PC-3 (cell line): ENCODE measurements around the gene GLB1L3. TPM values are rescaled to one million over a fixed set of nuclear protein-coding genes. Genes with fewer than 3 reads are reported as not detected.

Experiments
- ATAC-seq: fragments of 200-7000 bp; cut with Tn5 transposase; 2 replicates; pipeline ENCODE4 v1.9.1; 2020; ENCODE audit warnings: mild to moderate bottlenecking, moderate library complexity
- BruUV-seq: library from RNA; stranded (reverse); fragments of 400-500 nt; replicated peaks from 2 replicates; lab custom pipeline; 2021; lab: Mats Ljungman, UMichigan
- CTCF ChIA-PET: fragments of 300-600 bp; sonication (Branson Sonifier 250); formaldehyde crosslinking; loops from one replicate; lab custom pipeline; 2022; ENCODE audit warnings: antibody characterized with exemption; lab: Charles Lee
- POLR2A ChIA-PET: fragments of 300-600 bp; sonication (Branson Sonifier 250); formaldehyde crosslinking; loops from one replicate; lab custom pipeline; 2022; ENCODE audit warnings: antibody characterized with exemption; ENCODE audit not compliant: unreplicated experiment; lab: Charles Lee
- DNase-seq: peaks from one replicate; pipeline ENCODE4 v3.0.0-alpha.2; 2015
- H2AFZ ChIP-seq: fragments of 300-600 bp; sonication (generic); 2 replicates; pipeline ENCODE4 v1.6.0; 2016; ENCODE audit warnings: antibody characterized with exemption, low read length
- H3F3A ChIP-seq: fragments of 300-600 bp; sonication (generic); one replicate; pipeline ENCODE4 v1.6.0; 2017; ENCODE audit warnings: antibody characterized with exemption, low read length, control low read depth, mild to moderate bottlenecking; ENCODE audit not compliant: unreplicated experiment
- H3K27ac ChIP-seq: fragments of 300-600 bp; sonication (generic); 2 replicates; pipeline ENCODE4 v1.5.1; 2016; ENCODE audit warnings: mild to moderate bottlenecking, low read length
- H3K27me3 ChIP-seq: fragments of 300-600 bp; sonication (generic); 2 replicates; pipeline ENCODE4 v1.6.1; 2016; ENCODE audit warnings: low read length, mixed read lengths
- H3K36me3 ChIP-seq: fragments of 300-600 bp; sonication (generic); 2 replicates; pipeline ENCODE4 v1.6.1; 2016; ENCODE audit warnings: low read depth, mixed run types, low read length, mixed read lengths
- H3K4me1 ChIP-seq: fragments of 300-600 bp; sonication (generic); 2 replicates; pipeline ENCODE4 v1.5.1; 2016; ENCODE audit warnings: low read length; ENCODE audit not compliant: insufficient read depth
- H3K4me2 ChIP-seq: fragments of 300-600 bp; sonication (generic); 2 replicates; pipeline ENCODE4 v1.6.0; 2016; ENCODE audit warnings: low read length
- H3K4me3 ChIP-seq: fragments of 300-600 bp; sonication (generic); 2 replicates; pipeline ENCODE4 v1.5.1; 2016; ENCODE audit warnings: mild to moderate bottlenecking, low read length, mixed read lengths
- H3K79me2 ChIP-seq: fragments of 300-600 bp; sonication (generic); 2 replicates; pipeline ENCODE4 v1.6.1; 2017; ENCODE audit warnings: low read length, mixed read lengths
- H3K9ac ChIP-seq: fragments of 300-600 bp; sonication (generic); 2 replicates; pipeline ENCODE4 v1.6.0; 2016; ENCODE audit warnings: mild to moderate bottlenecking, low read length
- H3K9me2 ChIP-seq: fragments of 300-600 bp; sonication (generic); replicated peaks from 2 replicates; pipeline ENCODE4 v1.6.1; 2016; ENCODE audit warnings: mixed run types, low read length, mixed read lengths
- H3K9me3 ChIP-seq: fragments of 300-600 bp; sonication (generic); 2 replicates; pipeline ENCODE4 v1.6.1; 2016; ENCODE audit warnings: low read length, mixed read lengths
- H4K20me1 ChIP-seq: fragments of 300-600 bp; sonication (generic); 2 replicates; pipeline ENCODE4 v1.6.1; 2016; ENCODE audit warnings: low read length, mixed read lengths
- EZH2 ChIP-seq: fragments of 300-600 bp; sonication (generic); IDR thresholded peaks from one replicate; pipeline ENCODE4 v1.6.1; 2017; ENCODE audit warnings: antibody characterized with exemption, mild to moderate bottlenecking, low read length; ENCODE audit not compliant: unreplicated experiment
- EZH2phosphoT487 ChIP-seq: fragments of 300-600 bp; sonication (generic); IDR thresholded peaks from 2 replicates; pipeline ENCODE4 v1.6.1; 2018; ENCODE audit warnings: mild to moderate bottlenecking, antibody characterized with exemption, low read length, borderline replicate concordance
- intact Hi-C: fragments of 100-400 bp; cut with micrococcal nuclease; formaldehyde crosslinking; loops from 2 replicates; pipeline ENCODE4 v1.9.0; 2023
- total RNA-seq: library from RNA; depleted of rRNA; stranded (reverse); fragments of >200 nt; gene quantifications from 2 replicates; pipeline ENCODE4 v1.2.3, GENCODE V29; 2014
- TF ChIP-seq, protein P1 (sequence below): fragments of 300-600 bp; sonication (generic); conservative IDR thresholded peaks from 2 replicates; pipeline ENCODE4 v1.5.1; 2017; ENCODE audit warnings: antibody characterized with exemption, low read depth, mild to moderate bottlenecking, low read length

The GLB1L3 gene
- total RNA-seq, 1 experiment from 2014 or later: not detected

DNA sequence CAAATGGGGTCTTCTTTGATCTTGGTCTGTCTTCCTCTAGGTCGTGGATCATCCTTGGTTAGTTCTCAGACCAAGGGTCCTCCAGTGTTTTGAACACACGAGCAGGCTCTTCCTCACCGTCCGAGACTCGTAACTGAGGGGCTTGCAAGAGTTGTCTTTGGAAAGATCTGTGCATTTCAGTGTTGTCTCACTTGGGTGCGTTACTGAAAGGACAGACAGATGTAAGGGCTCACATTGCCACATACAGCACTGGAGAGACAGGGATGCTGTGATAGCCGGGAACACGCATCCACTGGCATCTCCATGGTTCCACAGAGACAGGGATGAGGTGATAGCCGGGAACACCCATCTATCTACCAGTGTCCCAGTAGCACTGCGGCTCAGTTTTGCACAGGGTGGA is 71.3 kb downstream of the GLB1L3 start:
- no peak overlapping the region for H3K27ac ChIP-seq
- no TSS peak for BruUV-seq
- no peak overlapping the region for H3K4me2 ChIP-seq
- H2AFZ ChIP-seq: no peak overlapping the region
- H4K20me1 ChIP-seq: no peaks in the 10 kb centered on the region
- 0 out of 2 replicates have a peak, but pooled peaks cover 4% of the 10 kb centered on the region for H3K9me3 ChIP-seq
- no peak overlapping the region for H3K4me3 ChIP-seq
- peaks cover 78% of the 10 kb centered on the region for H3K27me3 ChIP-seq
- CTCF ChIA-PET: no interaction called here
- no peaks in the 10 kb centered on the region for H3K9me2 ChIP-seq
- ATAC-seq (no peak), DNase-seq (no peak)
- POLR2A ChIA-PET: no interaction called here
- H3K79me2 ChIP-seq: no peaks in the 10 kb centered on the region
- no peaks in the 10 kb centered on the region for H3K4me1 ChIP-seq
- H3F3A ChIP-seq: no peaks in the 10 kb centered on the region
- no peak overlapping the region for H3K9ac ChIP-seq
- intact Hi-C loops: no loop called here
- no peaks in the 10 kb centered on the region for H3K36me3 ChIP-seq
- no peak for TF ChIP-seq EZH2
- TF ChIP-seq EZH2phosphoT487: no peak
- TF ChIP-seq, protein P1, sequence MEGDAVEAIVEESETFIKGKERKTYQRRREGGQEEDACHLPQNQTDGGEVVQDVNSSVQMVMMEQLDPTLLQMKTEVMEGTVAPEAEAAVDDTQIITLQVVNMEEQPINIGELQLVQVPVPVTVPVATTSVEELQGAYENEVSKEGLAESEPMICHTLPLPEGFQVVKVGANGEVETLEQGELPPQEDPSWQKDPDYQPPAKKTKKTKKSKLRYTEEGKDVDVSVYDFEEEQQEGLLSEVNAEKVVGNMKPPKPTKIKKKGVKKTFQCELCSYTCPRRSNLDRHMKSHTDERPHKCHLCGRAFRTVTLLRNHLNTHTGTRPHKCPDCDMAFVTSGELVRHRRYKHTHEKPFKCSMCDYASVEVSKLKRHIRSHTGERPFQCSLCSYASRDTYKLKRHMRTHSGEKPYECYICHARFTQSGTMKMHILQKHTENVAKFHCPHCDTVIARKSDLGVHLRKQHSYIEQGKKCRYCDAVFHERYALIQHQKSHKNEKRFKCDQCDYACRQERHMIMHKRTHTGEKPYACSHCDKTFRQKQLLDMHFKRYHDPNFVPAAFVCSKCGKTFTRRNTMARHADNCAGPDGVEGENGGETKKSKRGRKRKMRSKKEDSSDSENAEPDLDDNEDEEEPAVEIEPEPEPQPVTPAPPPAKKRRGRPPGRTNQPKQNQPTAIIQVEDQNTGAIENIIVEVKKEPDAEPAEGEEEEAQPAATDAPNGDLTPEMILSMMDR: no peak

DNA sequence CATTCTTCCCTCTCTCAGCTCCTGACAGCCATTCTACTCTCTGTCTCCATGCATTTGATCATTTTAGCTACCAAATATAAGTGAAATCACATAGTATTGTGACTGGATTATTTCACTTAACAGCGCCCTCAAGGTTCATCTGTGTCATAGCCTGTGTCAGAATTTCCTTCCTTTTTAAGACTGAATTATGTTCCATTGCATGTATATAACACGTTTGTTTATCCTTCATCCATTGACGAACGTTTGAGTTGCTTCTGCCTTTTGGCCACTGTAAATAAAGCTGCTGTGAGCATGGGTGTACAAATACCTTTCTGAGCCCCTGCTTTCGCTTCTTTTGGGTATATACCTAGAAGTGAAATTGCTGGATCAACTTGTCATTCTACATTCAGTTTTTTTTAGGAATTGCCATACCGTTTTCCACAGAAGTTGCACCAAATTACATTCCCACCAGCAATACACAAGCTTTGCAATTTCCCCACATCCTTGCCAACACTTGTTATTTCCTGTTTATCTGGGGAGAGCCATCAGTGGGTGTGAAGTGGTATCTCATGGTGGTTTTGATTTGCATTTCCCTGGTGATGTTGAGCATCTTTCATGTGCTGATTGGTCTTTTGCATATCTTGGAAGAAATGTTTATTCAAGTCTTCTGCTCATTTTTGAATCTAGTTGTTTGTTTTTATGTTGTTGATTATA is 73.1 kb downstream of the GLB1L3 start:
- BruUV-seq: no TSS peak
- CTCF ChIA-PET: no interaction called here

More for the DNA sequence above, 73.1 kb downstream of the GLB1L3 start:
- H4K20me1 ChIP-seq: no peaks in the 10 kb centered on the region
- H3K9me2 ChIP-seq: no peaks in the 10 kb centered on the region
- no peaks in the 10 kb centered on the region for H3F3A ChIP-seq
- POLR2A ChIA-PET: no interaction called here
- H3K4me1 ChIP-seq: no peaks in the 10 kb centered on the region
- no peak overlapping the region for H3K4me2 ChIP-seq
- TF ChIP-seq EZH2phosphoT487 (no peak), EZH2 (no peak)
- TF ChIP-seq, protein P1: no peak
- no peak for ATAC-seq
- H2AFZ ChIP-seq: no peak overlapping the region
- peaks cover 73% of the 10 kb centered on the region for H3K27me3 ChIP-seq
- no peak overlapping the region for H3K4me3 ChIP-seq
- no peaks in the 10 kb centered on the region for H3K79me2 ChIP-seq
- intact Hi-C loops: no loop called here
- H3K9me3 ChIP-seq: 0 out of 2 replicates have a peak, but pooled peaks cover 4% of the 10 kb centered on the region
- DNase-seq: no peak
- H3K36me3 ChIP-seq: no peaks in the 10 kb centered on the region
- no peak overlapping the region for H3K27ac ChIP-seq
- H3K9ac ChIP-seq: no peak overlapping the region
